DND-41 (cell line): ENCODE data around the gene BTRC.

ENCODE experiments used
- ATAC-seq: fragments of 200-7000 bp; cut with Tn5 transposase; 3 replicates; pipeline ENCODE4 v1.9.1; 2021; ENCODE audit warnings: low read depth; ENCODE audit not compliant: insufficient read depth
- DNase-seq: peaks from one replicate; pipeline ENCODE4 v3.0.0-alpha.2; 2020
- H2AFZ ChIP-seq: 2 replicates; pipeline ENCODE4 v1.6.0; 2012; ENCODE audit warnings: low read depth, low read length
- H3K27ac ChIP-seq: 2 replicates; pipeline ENCODE4 v1.5.1; 2012; ENCODE audit warnings: low read length, inconsistent platforms
- H3K27me3 ChIP-seq: fragments of 200-600 bp; sonication (generic); 2 replicates; pipeline ENCODE4 v1.6.0; 2012; ENCODE audit warnings: low read length, mild to moderate bottlenecking, inconsistent platforms; ENCODE audit not compliant: insufficient read depth, poor library complexity
- H3K36me3 ChIP-seq: 2 replicates; pipeline ENCODE4 v1.5.1; 2012; ENCODE audit warnings: low read length, inconsistent platforms; ENCODE audit not compliant: insufficient read depth
- H3K4me1 ChIP-seq: 2 replicates; pipeline ENCODE4 v1.5.1; 2012; ENCODE audit warnings: mild to moderate bottlenecking, low read length; ENCODE audit not compliant: insufficient read depth
- H3K4me2 ChIP-seq: 2 replicates; pipeline ENCODE4 v1.6.0; 2012; ENCODE audit warnings: mild to moderate bottlenecking, moderate library complexity, low read length, inconsistent platforms; ENCODE audit not compliant: insufficient read depth
- H3K4me3 ChIP-seq, 2 experiments: fragments of 200-600 bp in 1 of 2; shearing (Covaris generic) in 1 of 2; 2 replicates each; pipeline ENCODE4 v1.5.1; 2012 to 2016; ENCODE audit warnings: inconsistent platforms in 2 of 2, low read length in 2 of 2, mild to moderate bottlenecking in 2 of 2, low read depth in 1 of 2, moderate library complexity in 1 of 2
- H3K79me2 ChIP-seq: 2 replicates; pipeline ENCODE4 v1.6.0; 2012; ENCODE audit warnings: low read length, inconsistent platforms; ENCODE audit not compliant: insufficient read depth
- H3K9ac ChIP-seq: 2 replicates; pipeline ENCODE4 v1.6.0; 2012; ENCODE audit warnings: low read depth, mild to moderate bottlenecking, inconsistent platforms, low read length, moderate library complexity
- H3K9me3 ChIP-seq: 2 replicates; pipeline ENCODE4 v1.5.1; 2012; ENCODE audit warnings: low read length, moderate library complexity, mild to moderate bottlenecking, inconsistent platforms; ENCODE audit not compliant: insufficient read depth, severe bottlenecking
- H4K20me1 ChIP-seq: 2 replicates; pipeline ENCODE4 v1.6.0; 2012; ENCODE audit warnings: low read length; ENCODE audit not compliant: insufficient read depth
- CTCF ChIP-seq: IDR thresholded peaks from 2 replicates; pipeline ENCODE4 v1.5.1; 2012; ENCODE audit warnings: borderline replicate concordance, low read length, moderate library complexity, mild to moderate bottlenecking; ENCODE audit not compliant: poor library complexity, severe bottlenecking; ENCODE audit errors: extremely low read depth
- EZH2 ChIP-seq: IDR thresholded peaks from 3 replicates; pipeline ENCODE4 v1.6.1; 2012; ENCODE audit warnings: borderline replicate concordance, low read depth, mild to moderate bottlenecking, moderate library complexity, low read length, inconsistent platforms; ENCODE audit not compliant: severe bottlenecking

Gene BTRC

GRCh38 chr10:101353692-101354327, at the start of gene BTRC:
Gene BTRC, plus strand, starts transcription at chr10:101354165. Its CDS starts 16 bp downstream, at chr10:101354181.
- H3K36me3 ChIP-seq = peaks cover 5% of the 10 kb centered on the region
- H3K4me1 ChIP-seq = peaks cover 24% of the 10 kb centered on the region
- H3K9ac ChIP-seq = peak within 1 kb of the TSS; percentile 96
- H2AFZ ChIP-seq = peak within 1 kb of the TSS; percentile 98
- peak within 1 kb of the TSS; percentile 81 for H3K27ac ChIP-seq
- peaks cover 44% of the 10 kb centered on the region for H3K79me2 ChIP-seq
- peak; percentile 98 for DNase-seq
- peaks cover 7% of the 10 kb centered on the region for H3K27me3 ChIP-seq
- ATAC-seq = peak; percentile 96
- TF ChIP-seq EZH2 (no peak), CTCF (no peak)
- no peaks in the 10 kb centered on the region for H3K9me3 ChIP-seq
- H3K4me2 ChIP-seq = peak within 1 kb of the TSS; percentile 100
- H3K4me3 ChIP-seq = peak within 1 kb of the TSS; percentile 98
- peaks cover 6% of the 10 kb centered on the region; the same call in 1 of the 2 replicates for H4K20me1 ChIP-seq

- no peak overlapping the region for H3K4me2 ChIP-seq
- H3K4me3 ChIP-seq = no peak overlapping the region
- no peaks in the 10 kb centered on the region for H4K20me1 ChIP-seq
- no peaks in the 10 kb centered on the region for H3K36me3 ChIP-seq
- H3K27ac ChIP-seq = no peak overlapping the region
- no peak overlapping the region for H2AFZ ChIP-seq
- peaks cover 32% of the 10 kb centered on the region for H3K27me3 ChIP-seq
- DNase-seq (no peak), ATAC-seq (no peak)
- H3K9me3 ChIP-seq = no peaks in the 10 kb centered on the region
- H3K4me1 ChIP-seq = no peaks in the 10 kb centered on the region
- no peak overlapping the region for H3K9ac ChIP-seq
- TF ChIP-seq CTCF = no peak
- TF ChIP-seq EZH2 = no peak
- H3K79me2 ChIP-seq = no peaks in the 10 kb centered on the region
Measured at GRCh38 chr10:101304316-101304715, 49.6 kb upstream of the BTRC start.

- H3K27me3 ChIP-seq = peaks cover 28% of the 10 kb centered on the region
- H3K36me3 ChIP-seq = no peaks in the 10 kb centered on the region
- no peaks in the 10 kb centered on the region for H4K20me1 ChIP-seq
- no peak overlapping the region for H3K4me2 ChIP-seq
- ATAC-seq (no peak), DNase-seq (no peak)
- H3K9ac ChIP-seq = no peak overlapping the region
- TF ChIP-seq EZH2 = no peak
- H3K79me2 ChIP-seq = no peaks in the 10 kb centered on the region
- no peaks in the 10 kb centered on the region for H3K4me1 ChIP-seq
- H3K4me3 ChIP-seq = no peak overlapping the region
- no peak overlapping the region for H3K27ac ChIP-seq
- no peak overlapping the region for H2AFZ ChIP-seq
- no peaks in the 10 kb centered on the region for H3K9me3 ChIP-seq
Measured at GRCh38 chr10:101305320-101306241, 48.4 kb upstream of the BTRC start.

GRCh38 chr10:101308051-101308450, 45.9 kb upstream of the BTRC start:
- Histone ChIP-seq H3K9me3 (no peaks in the 10 kb centered on the region), H3K27me3 (peaks cover 23% of the 10 kb centered on the region), H2AFZ (no peak overlapping the region), H4K20me1 (no peaks in the 10 kb centered on the region), H3K27ac (no peak overlapping the region), H3K4me1 (no peaks in the 10 kb centered on the region), H3K4me3 (no peak overlapping the region), H3K36me3 (no peaks in the 10 kb centered on the region), H3K9ac (no peak overlapping the region), H3K4me2 (no peak overlapping the region), H3K79me2 (no peaks in the 10 kb centered on the region)
- TF ChIP-seq EZH2 = no peak
- TF ChIP-seq CTCF = no peak
- no peak for DNase-seq
- ATAC-seq = no peak
